ENCODE results near the gene EFR3B. TPM values are rescaled to one million over a fixed set of nuclear protein-coding genes. Genes with fewer than 3 reads are reported as not detected.
"Not testable (repeated sequence)": the region's sequence is repeated elsewhere in the genome, so short reads cannot be mapped to it uniquely, and the experiment has no call there.

EFR3B gene
- total RNA-seq, 1 donor from 2014 or later = 17.2 TPM

DNA sequence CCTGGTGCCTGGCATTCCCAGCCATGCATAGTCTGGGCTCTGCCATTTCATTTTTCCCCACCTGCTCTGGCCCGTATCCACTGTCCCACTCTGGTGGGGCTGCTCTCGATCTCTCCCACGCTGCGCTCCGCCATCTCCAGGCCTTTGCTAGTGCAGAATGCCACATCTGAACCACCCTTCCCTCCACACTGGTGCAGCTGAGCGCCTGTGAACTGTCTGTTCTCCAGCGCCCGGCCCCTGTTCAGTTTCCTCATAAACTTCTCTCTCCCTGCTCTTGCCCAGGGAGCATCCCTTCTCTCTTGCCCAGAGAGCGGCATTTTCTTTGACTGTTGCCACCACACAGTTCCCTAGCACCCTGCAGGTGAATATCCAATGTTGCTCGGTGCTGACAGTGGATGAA is 105.0 kb downstream of the EFR3B start:
- Histone ChIP-seq H3K36me3 (no peaks in the 10 kb centered on the region), H3K4me3 (no peak overlapping the region), H4K20me1 (ENCODE audit: low read depth) (no peaks in the 10 kb centered on the region), H3K79me2 (ENCODE audit: low read depth) (no peaks in the 10 kb centered on the region), H3F3A (ENCODE audit: low read depth) (no peaks in the 10 kb centered on the region), H3K4me2 (no peak overlapping the region), H3K4me1 (no peaks in the 10 kb centered on the region), H3K9ac (no peak overlapping the region), H3K27me3 (no peaks in the 10 kb centered on the region), H2AFZ (replicated peaks) (no peak overlapping the region), H3K9me3 (ENCODE audit: low read depth) (no peaks in the 10 kb centered on the region), H3K27ac (no peak overlapping the region)
- Mint-ChIP-seq H3K4me1 (no peaks in the 10 kb centered on the region), H3K27ac (no peak overlapping the region), H3K36me3 (peaks cover 24% of the 10 kb centered on the region), H3K4me3 (no peak overlapping the region), H3K27me3 (ENCODE audit: insufficient read depth, low read depth) (peaks cover 4% of the 10 kb centered on the region), H3K9me3 (no peaks in the 10 kb centered on the region)
- no peak for DNase-seq (ENCODE audit: low spot score)
- TF ChIP-seq, protein P1, sequence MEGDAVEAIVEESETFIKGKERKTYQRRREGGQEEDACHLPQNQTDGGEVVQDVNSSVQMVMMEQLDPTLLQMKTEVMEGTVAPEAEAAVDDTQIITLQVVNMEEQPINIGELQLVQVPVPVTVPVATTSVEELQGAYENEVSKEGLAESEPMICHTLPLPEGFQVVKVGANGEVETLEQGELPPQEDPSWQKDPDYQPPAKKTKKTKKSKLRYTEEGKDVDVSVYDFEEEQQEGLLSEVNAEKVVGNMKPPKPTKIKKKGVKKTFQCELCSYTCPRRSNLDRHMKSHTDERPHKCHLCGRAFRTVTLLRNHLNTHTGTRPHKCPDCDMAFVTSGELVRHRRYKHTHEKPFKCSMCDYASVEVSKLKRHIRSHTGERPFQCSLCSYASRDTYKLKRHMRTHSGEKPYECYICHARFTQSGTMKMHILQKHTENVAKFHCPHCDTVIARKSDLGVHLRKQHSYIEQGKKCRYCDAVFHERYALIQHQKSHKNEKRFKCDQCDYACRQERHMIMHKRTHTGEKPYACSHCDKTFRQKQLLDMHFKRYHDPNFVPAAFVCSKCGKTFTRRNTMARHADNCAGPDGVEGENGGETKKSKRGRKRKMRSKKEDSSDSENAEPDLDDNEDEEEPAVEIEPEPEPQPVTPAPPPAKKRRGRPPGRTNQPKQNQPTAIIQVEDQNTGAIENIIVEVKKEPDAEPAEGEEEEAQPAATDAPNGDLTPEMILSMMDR (IDR thresholded peaks at IDR 0.05) = no peak
- TF ChIP-seq EZH2 (IDR thresholded peaks at IDR 0.05) (no peak), EZH2phosphoT487 (IDR thresholded peaks at IDR 0.05) (no peak)

DNA sequence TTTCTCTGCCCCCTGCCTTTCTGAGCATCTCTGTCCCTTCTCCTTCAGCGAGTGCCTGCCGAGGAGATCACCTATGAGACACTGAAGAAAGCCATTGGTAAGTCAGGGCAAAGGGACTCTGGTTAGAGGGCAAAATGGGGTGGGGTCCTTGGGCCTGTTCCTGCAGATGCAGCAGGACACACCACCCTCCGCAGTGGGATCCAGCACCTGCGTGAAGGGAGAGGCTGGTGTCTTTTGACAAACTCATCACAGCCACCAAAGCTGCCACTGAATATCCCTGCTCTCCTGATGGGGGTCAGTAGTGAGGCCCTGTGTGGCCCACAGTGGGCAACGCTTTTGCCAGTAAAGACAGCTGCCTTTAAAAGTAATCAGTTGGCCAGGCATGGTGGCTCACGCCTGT is 107.8 kb downstream of the EFR3B start:
- H4K20me1 ChIP-seq (ENCODE audit: low read depth) = no peaks in the 10 kb centered on the region
- Mint-ChIP-seq H3K27me3 (ENCODE audit: insufficient read depth, low read depth) (peaks cover 2% of the 10 kb centered on the region), H3K4me3 (no peak overlapping the region), H3K27ac (no peak overlapping the region), H3K9me3 (no peaks in the 10 kb centered on the region), H3K4me1 (no peaks in the 10 kb centered on the region), H3K36me3 (peaks cover 31% of the 10 kb centered on the region)
- no peak overlapping the region for H3K4me3 ChIP-seq
- H3K27me3 ChIP-seq = no peaks in the 10 kb centered on the region
- H3K4me1 ChIP-seq = no peaks in the 10 kb centered on the region
- no peaks in the 10 kb centered on the region for H3K79me2 ChIP-seq (ENCODE audit: low read depth)
- DNase-seq (ENCODE audit: low spot score) = no peak
- no peak overlapping the region for H3K27ac ChIP-seq
- H3K9me3 ChIP-seq (ENCODE audit: low read depth) = no peaks in the 10 kb centered on the region
- H3F3A ChIP-seq (ENCODE audit: low read depth) = no peaks in the 10 kb centered on the region
- no peak overlapping the region for H3K4me2 ChIP-seq
- TF ChIP-seq, protein P1 (IDR thresholded peaks at IDR 0.05) = no peak
- no peak for TF ChIP-seq EZH2 (IDR thresholded peaks at IDR 0.05)
- no peak for TF ChIP-seq EZH2phosphoT487 (IDR thresholded peaks at IDR 0.05)
- no peak overlapping the region for H2AFZ ChIP-seq (replicated peaks)
- H3K36me3 ChIP-seq = no peaks in the 10 kb centered on the region
- H3K9ac ChIP-seq = no peak overlapping the region

DNA sequence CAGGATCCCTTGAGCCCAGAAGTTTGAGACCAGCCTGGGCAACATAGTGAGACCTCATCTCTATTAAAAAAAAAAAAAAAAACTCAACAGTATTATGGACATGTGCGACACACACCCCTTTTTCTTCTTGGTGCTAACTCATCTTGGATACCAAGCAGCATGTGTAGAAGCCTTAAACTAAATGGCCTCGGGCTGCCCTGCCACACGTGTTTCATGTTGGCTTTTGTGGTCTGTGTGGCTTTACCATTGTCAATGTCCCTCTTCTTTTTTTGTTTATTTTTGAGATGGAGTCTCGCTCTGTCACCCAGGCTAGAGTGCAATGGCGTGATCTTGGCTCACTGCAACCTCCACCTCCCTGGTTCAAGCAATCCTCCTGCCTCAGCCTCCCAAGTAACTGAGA is 109.1 kb downstream of the EFR3B start:
- H3K27ac ChIP-seq; H3K4me1 Mint-ChIP-seq; H3K27ac Mint-ChIP-seq; H3K27me3 Mint-ChIP-seq (ENCODE audit: insufficient read depth, low read depth); H3K4me1 ChIP-seq; H3K4me2 ChIP-seq; H2AFZ ChIP-seq (replicated peaks); H3K4me3 ChIP-seq; H3K79me2 ChIP-seq (ENCODE audit: low read depth); H4K20me1 ChIP-seq (ENCODE audit: low read depth); H3F3A ChIP-seq (ENCODE audit: low read depth); H3K27me3 ChIP-seq; H3K36me3 ChIP-seq; H3K9me3 ChIP-seq (ENCODE audit: low read depth); H3K9ac ChIP-seq; H3K4me3 Mint-ChIP-seq; H3K9me3 Mint-ChIP-seq; DNase-seq (ENCODE audit: low spot score): not testable (repeated sequence)
- peaks cover 33% of the 10 kb centered on the region for H3K36me3 Mint-ChIP-seq

DNA sequence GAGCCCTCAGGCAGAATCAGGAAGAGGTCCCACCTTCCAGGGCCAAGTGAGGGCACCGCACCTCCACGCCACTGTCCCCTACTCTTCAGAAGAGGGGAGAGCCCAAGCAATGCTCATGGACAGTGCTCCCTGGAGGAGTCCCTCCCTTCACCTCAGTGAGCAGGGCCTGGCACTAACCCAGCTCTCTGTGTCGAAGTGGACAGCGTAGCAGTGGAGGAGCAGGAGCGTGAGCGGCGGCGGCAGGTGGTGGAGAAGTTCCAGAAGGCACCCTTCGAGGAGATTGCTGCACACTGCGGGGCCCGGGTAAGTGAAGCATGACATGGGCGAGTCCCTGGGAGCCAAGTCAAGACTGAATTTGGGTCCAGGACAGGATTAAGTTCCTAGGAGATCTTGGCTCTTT is 109.8 kb downstream of the EFR3B start:
- no peak overlapping the region for H2AFZ ChIP-seq (replicated peaks)

More for the DNA sequence above, 109.8 kb downstream of the EFR3B start:
- Histone ChIP-seq H3K4me1 (no peaks in the 10 kb centered on the region), H4K20me1 (ENCODE audit: low read depth) (no peaks in the 10 kb centered on the region), H3K9ac (no peak overlapping the region), H3K36me3 (no peaks in the 10 kb centered on the region), H3K4me2 (no peak overlapping the region), H3K27ac (no peak overlapping the region), H3F3A (ENCODE audit: low read depth) (no peaks in the 10 kb centered on the region), H3K27me3 (no peaks in the 10 kb centered on the region), H3K4me3 (no peak overlapping the region), H3K9me3 (ENCODE audit: low read depth) (no peaks in the 10 kb centered on the region), H3K79me2 (ENCODE audit: low read depth) (no peaks in the 10 kb centered on the region)
- H3K4me1 Mint-ChIP-seq = no peaks in the 10 kb centered on the region
- DNase-seq (ENCODE audit: low spot score) = no peak
- TF ChIP-seq, protein P1 (IDR thresholded peaks at IDR 0.05) = no peak
- TF ChIP-seq EZH2 (IDR thresholded peaks at IDR 0.05) = no peak
- TF ChIP-seq EZH2phosphoT487 (IDR thresholded peaks at IDR 0.05) = no peak
- H3K4me3 Mint-ChIP-seq = no peak overlapping the region
- peaks cover 30% of the 10 kb centered on the region for H3K36me3 Mint-ChIP-seq
- no peaks in the 10 kb centered on the region for H3K27me3 Mint-ChIP-seq (ENCODE audit: insufficient read depth, low read depth)
- H3K9me3 Mint-ChIP-seq = no peaks in the 10 kb centered on the region
- H3K27ac Mint-ChIP-seq = no peak overlapping the region

Measured in neural progenitor cell (in vitro differentiated cells).